Caco-2 (cell line): ENCODE data around the gene SLC22A9. TPM values are rescaled to one million over a fixed set of nuclear protein-coding genes. Genes with fewer than 3 reads are reported as not detected.
"Not testable (repeated sequence)": the region's sequence is repeated elsewhere in the genome, so short reads cannot be mapped to it uniquely, and the experiment has no call there.

Experiments
- BruUV-seq: library from RNA; stranded (reverse); fragments of 400-500 nt; replicated peaks from 2 replicates; lab custom pipeline; 2021; lab: Mats Ljungman, UMichigan
- CTCF ChIA-PET: fragments of 300-600 bp; sonication (Branson Sonifier 250); formaldehyde crosslinking; loops from one replicate; lab custom pipeline; 2022; ENCODE audit warnings: antibody characterized with exemption; lab: Charles Lee
- POLR2A ChIA-PET: fragments of 300-600 bp; sonication (Branson Sonifier 250); formaldehyde crosslinking; loops from one replicate; lab custom pipeline; 2022; ENCODE audit warnings: antibody characterized with exemption; lab: Charles Lee
- DNase-seq, 2 experiments: peaks; one replicate each; pipeline versions ENCODE4 v3.0.0 to v3.0.0-alpha.2; 2020 to 2022
- H3K27me3 ChIP-seq: replicated peaks from 2 replicates; pipeline ENCODE4 v1.6.0; 2011; ENCODE audit warnings: low read length; ENCODE audit not compliant: control insufficient read depth, insufficient read depth
- H3K36me3 ChIP-seq: 2 replicates; pipeline ENCODE4 v1.5.1; 2011; ENCODE audit warnings: low read length; ENCODE audit not compliant: control insufficient read depth, insufficient read depth
- H3K4me1 ChIP-seq: fragments of 250-450 bp; sonication (Bioruptor Pico); 2 replicates; pipeline ENCODE4 v1.5.1; 2020; ENCODE audit warnings: mild to moderate bottlenecking
- H3K4me3 ChIP-seq: 2 replicates; pipeline ENCODE4 v1.5.1; 2011; ENCODE audit warnings: low read depth, mild to moderate bottlenecking, control low read depth, low read length
- H3K9me3 ChIP-seq: fragments of 250-450 bp; sonication (Bioruptor Pico); 2 replicates; pipeline ENCODE4 v1.5.1; 2020; ENCODE audit warnings: mild to moderate bottlenecking, moderate library complexity
- H3K27ac Mint-ChIP-seq: one replicate; pipeline ENCODE4 v1.8.0; 2022; ENCODE audit warnings: mixed read lengths; ENCODE audit not compliant: unreplicated experiment
- H3K27me3 Mint-ChIP-seq: one replicate; pipeline ENCODE4 v1.8.0; 2022; ENCODE audit warnings: mixed read lengths; ENCODE audit not compliant: insufficient read depth, unreplicated experiment
- H3K36me3 Mint-ChIP-seq: one replicate; pipeline ENCODE4 v1.8.0; 2022; ENCODE audit warnings: mild to moderate bottlenecking, mixed read lengths; ENCODE audit not compliant: insufficient read depth, unreplicated experiment
- H3K4me1 Mint-ChIP-seq: one replicate; pipeline ENCODE4 v1.8.0; 2022; ENCODE audit warnings: low read depth, mixed read lengths; ENCODE audit not compliant: unreplicated experiment
- H3K4me3 Mint-ChIP-seq: one replicate; pipeline ENCODE4 v1.8.0; 2022; ENCODE audit warnings: mild to moderate bottlenecking, moderate library complexity, mixed read lengths; ENCODE audit not compliant: unreplicated experiment
- H3K9me3 Mint-ChIP-seq: one replicate; pipeline ENCODE4 v1.8.0; 2022; ENCODE audit warnings: mixed read lengths; ENCODE audit not compliant: unreplicated experiment
- intact Hi-C: fragments of 100-400 bp; cut with micrococcal nuclease; formaldehyde crosslinking; loops from one replicate; pipeline ENCODE4 v1.10.0; 2022; ENCODE audit not compliant: unreplicated experiment
- total RNA-seq: library from RNA; stranded (reverse); gene quantifications from 2 replicates; pipeline ENCODE4 v1.2.3, GENCODE V29; 2022
- TF ChIP-seq, protein P1 (sequence below), 2 experiments: fragments of 200-600 bp in 1 of 2; IDR thresholded peaks; 1 replicate in 1 of 2; 2 replicates in 1 of 2; pipeline versions ENCODE4 v1.5.1 to v1.8.0; 2011 to 2022; ENCODE audit warnings: antibody characterized with exemption in 1 of 2, control low read depth in 1 of 2, inconsistent platforms in 1 of 2, low read depth in 1 of 2, low read length in 1 of 2, mild to moderate bottlenecking in 1 of 2, moderate library complexity in 1 of 2; ENCODE audit not compliant: insufficient read depth in 1 of 2, severe bottlenecking in 1 of 2, unreplicated experiment in 1 of 2

The SLC22A9 gene
- total RNA-seq, 1 experiment from 2014 or later = 2.0 TPM

DNA sequence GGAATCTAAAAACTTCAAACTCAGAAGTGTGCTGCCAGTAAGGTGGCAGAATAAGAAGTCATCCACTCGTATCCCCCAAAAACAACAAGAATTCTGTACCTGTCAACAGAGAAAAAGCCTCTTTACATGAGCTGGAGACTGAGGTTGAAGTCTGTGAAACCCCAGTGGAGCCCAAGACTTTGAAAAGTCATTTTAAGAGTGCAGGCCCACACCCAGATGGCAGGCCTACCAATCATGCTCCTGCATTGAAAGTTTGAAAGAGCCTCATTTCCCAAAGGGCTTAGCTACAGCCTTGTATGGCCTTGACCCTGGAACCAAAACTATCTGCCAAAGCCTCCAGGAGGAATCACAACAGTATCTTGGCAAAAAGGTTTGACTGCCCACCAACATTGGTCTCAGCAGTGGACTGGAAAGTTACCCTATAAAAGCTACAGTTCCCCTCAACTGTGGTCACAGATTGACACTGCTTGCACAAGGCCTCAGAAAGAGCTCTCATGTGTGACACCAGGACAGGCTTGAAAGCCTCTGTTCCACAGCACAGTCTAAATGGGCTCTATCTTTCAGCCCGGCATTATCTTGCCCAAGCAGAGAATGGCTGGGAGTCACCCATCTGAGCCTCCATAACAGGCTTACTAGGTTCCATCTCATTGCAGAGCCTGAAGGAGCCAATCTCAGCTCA lies 47.7 kb downstream of the SLC22A9 start:
- Mint-ChIP-seq H3K9me3 (peaks cover 9% of the 10 kb centered on the region), H3K27ac (no peak overlapping the region), H3K4me3 (no peak overlapping the region), H3K4me1 (no peaks in the 10 kb centered on the region), H3K36me3 (no peaks in the 10 kb centered on the region), H3K27me3 (no peaks in the 10 kb centered on the region)
- TF ChIP-seq, protein P1, sequence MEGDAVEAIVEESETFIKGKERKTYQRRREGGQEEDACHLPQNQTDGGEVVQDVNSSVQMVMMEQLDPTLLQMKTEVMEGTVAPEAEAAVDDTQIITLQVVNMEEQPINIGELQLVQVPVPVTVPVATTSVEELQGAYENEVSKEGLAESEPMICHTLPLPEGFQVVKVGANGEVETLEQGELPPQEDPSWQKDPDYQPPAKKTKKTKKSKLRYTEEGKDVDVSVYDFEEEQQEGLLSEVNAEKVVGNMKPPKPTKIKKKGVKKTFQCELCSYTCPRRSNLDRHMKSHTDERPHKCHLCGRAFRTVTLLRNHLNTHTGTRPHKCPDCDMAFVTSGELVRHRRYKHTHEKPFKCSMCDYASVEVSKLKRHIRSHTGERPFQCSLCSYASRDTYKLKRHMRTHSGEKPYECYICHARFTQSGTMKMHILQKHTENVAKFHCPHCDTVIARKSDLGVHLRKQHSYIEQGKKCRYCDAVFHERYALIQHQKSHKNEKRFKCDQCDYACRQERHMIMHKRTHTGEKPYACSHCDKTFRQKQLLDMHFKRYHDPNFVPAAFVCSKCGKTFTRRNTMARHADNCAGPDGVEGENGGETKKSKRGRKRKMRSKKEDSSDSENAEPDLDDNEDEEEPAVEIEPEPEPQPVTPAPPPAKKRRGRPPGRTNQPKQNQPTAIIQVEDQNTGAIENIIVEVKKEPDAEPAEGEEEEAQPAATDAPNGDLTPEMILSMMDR (IDR thresholded peaks at IDR 0.05; ENCODE audit: insufficient read depth in 1 of 2, low read depth in 1 of 2, low read length in 1 of 2, severe bottlenecking in 1 of 2, unreplicated experiment in 1 of 2) = no peak
- H3K4me3 ChIP-seq = no peak overlapping the region
- no peaks in the 10 kb centered on the region for H3K9me3 ChIP-seq
- ChIA-PET CTCF (no interaction called here), POLR2A (no interaction called here)
- intact Hi-C loops = no loop called here
- no peaks in the 10 kb centered on the region for H3K27me3 ChIP-seq
- no peak for DNase-seq
- no peaks in the 10 kb centered on the region for H3K36me3 ChIP-seq
- no peaks in the 10 kb centered on the region for H3K4me1 ChIP-seq
- BruUV-seq = no TSS peak

DNA sequence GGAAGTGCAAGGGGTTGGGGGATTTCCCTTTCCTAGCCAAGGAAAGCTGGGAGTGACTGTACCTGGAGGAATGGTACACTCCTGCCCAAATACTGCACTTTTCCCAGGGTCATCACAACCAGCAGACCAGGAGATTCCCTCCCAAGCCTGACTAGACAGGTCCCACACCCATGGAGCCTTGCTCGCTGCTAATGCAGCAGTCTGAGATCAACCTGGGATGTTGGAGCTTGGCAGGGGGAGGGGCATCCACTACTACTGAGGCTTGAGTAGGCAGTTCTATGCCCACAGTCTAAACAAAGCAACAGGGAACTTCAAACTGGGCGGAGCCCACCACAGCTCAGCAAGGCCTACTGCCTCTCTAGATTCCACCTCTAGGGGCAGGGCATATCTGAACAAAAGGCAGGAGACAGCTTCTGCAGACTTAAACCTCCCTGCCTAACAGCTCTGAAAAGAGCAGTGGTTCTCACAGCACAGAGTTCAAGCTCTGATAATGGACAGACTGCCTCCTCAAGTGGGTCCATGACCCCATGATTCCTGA lies 58.5 kb downstream of the SLC22A9 start:
- no peaks in the 10 kb centered on the region for H3K4me1 ChIP-seq
- H3K27ac Mint-ChIP-seq = no peak overlapping the region
- CTCF ChIA-PET = no interaction called here

DNA sequence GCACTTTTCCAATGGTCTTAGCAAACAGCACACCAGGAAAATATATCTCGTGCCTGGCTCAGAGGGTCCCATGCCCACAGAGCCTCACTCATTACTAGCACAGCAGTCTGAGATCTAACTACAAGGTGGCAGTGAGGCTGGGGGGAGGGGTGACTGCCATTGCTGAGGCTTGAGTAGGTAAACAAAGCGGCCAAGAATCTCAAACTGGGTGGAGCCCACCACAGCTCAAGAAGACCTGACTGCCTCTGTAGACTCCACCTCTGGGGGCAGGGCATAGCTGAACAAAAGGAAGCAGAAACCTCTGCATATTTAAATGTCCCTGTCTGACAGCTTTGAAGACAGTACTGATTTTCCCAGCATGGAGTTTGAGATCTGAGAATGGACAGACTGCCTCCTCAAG lies 61.1 kb downstream of the SLC22A9 start:
- peak in 1 of 2 experiments; percentile 39 for DNase-seq
- H3K36me3 Mint-ChIP-seq, CTCF ChIA-PET, POLR2A ChIA-PET, H3K27ac Mint-ChIP-seq, H3K4me3 Mint-ChIP-seq, H3K36me3 ChIP-seq, H3K27me3 Mint-ChIP-seq, intact Hi-C loops, H3K4me3 ChIP-seq, H3K4me1 ChIP-seq, H3K27me3 ChIP-seq, BruUV-seq: not testable (repeated sequence)
- H3K9me3 Mint-ChIP-seq = peaks cover 41% of the 10 kb centered on the region
- H3K9me3 ChIP-seq = peaks cover 28% of the 10 kb centered on the region
- H3K4me1 Mint-ChIP-seq = peaks cover 20% of the 10 kb centered on the region

More for the DNA sequence above, 58.5 kb downstream of the SLC22A9 start:
- H3K4me3 ChIP-seq = no peak overlapping the region
- H3K9me3 Mint-ChIP-seq = peaks cover 38% of the 10 kb centered on the region
- H3K4me1 Mint-ChIP-seq = peaks cover 10% of the 10 kb centered on the region
- no peaks in the 10 kb centered on the region for H3K27me3 Mint-ChIP-seq
- no TSS peak for BruUV-seq
- no peak overlapping the region for H3K4me3 Mint-ChIP-seq
- H3K9me3 ChIP-seq = peaks cover 34% of the 10 kb centered on the region
- no peaks in the 10 kb centered on the region for H3K27me3 ChIP-seq
- TF ChIP-seq, protein P1 (IDR thresholded peaks at IDR 0.05; ENCODE audit: insufficient read depth in 1 of 2, low read depth in 1 of 2, low read length in 1 of 2, severe bottlenecking in 1 of 2, unreplicated experiment in 1 of 2) = peak in 1 of 2 experiments; percentile 14
- no peaks in the 10 kb centered on the region for H3K36me3 Mint-ChIP-seq
- DNase-seq = peak in 1 of 2 experiments; percentile 38
- H3K36me3 ChIP-seq = no peaks in the 10 kb centered on the region
- POLR2A ChIA-PET = no interaction called here
- intact Hi-C loops = no loop called here

DNA sequence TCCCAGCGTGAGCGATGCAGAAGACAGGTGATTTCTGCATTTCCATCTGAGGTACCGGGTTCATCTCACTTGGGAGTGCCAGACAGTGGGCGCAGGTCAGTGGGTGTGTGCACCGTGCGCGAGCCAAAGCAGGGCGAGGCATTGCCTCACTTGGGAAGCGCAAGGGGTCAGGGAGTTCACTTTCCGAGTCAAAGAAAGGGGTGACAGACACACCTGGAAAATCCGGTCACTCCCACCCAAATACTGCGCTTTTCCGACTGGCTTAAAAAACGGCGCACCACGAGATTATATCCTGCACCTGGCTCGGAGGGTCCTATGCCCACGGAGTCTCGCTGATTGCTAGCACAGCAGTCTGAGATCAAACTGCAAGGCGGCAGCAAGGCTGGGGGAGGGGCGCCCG lies 65.8 kb downstream of the SLC22A9 start:
- H3K27me3 Mint-ChIP-seq, intact Hi-C loops, H3K36me3 Mint-ChIP-seq, CTCF ChIA-PET, H3K36me3 ChIP-seq, H3K4me1 ChIP-seq, POLR2A ChIA-PET, H3K27me3 ChIP-seq, BruUV-seq: not testable (repeated sequence)
- Mint-ChIP-seq H3K4me3 (peak overlapping the region; percentile 91), H3K4me1 (peaks cover 20% of the 10 kb centered on the region), H3K9me3 (peaks cover 26% of the 10 kb centered on the region), H3K27ac (peak overlapping the region; percentile 95)
- Histone ChIP-seq H3K9me3 (peaks cover 11% of the 10 kb centered on the region), H3K4me3 (peak overlapping the region; percentile 47)
- DNase-seq = peak; percentile 54 to 74

DNA sequence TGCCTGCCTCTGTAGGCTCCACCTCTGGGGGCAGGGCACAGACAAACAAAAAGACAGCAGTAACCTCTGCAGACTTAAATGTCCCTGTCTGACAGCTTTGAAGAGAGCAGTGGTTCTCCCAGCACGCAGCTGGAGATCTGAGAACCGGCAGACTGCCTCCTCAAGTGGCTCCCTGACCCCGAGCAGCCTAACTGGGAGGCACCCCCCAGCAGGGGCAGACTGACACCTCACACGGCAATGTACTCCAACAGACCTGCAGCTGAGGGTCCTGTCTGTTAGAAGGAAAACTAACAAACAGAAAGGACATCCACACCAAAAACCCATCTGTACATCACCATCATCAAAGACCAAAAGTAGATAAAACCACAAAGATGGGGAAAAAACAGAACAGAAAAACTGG lies 66.2 kb downstream of the SLC22A9 start:
- H3K9me3 ChIP-seq, H3K36me3 Mint-ChIP-seq, H3K27me3 Mint-ChIP-seq, CTCF ChIA-PET, H3K36me3 ChIP-seq, H3K27me3 ChIP-seq, intact Hi-C loops, POLR2A ChIA-PET, H3K4me1 ChIP-seq: not testable (repeated sequence)
- peaks cover 20% of the 10 kb centered on the region for H3K4me1 Mint-ChIP-seq
- peak overlapping the region; percentile 7; the same call in 1 of the 2 replicates for H3K4me3 ChIP-seq
- peak in 1 of 2 experiments; percentile 25 for DNase-seq
- BruUV-seq = TSS peak; percentile 41
- peak overlapping the region; percentile 91 for H3K4me3 Mint-ChIP-seq
- peak overlapping the region; percentile 95 for H3K27ac Mint-ChIP-seq
- H3K9me3 Mint-ChIP-seq = peaks cover 25% of the 10 kb centered on the region
